Endothelial cell (in vitro differentiated cells): ENCODE measurements around the gene APBB3. TPM values are rescaled to one million over a fixed set of nuclear protein-coding genes. Genes with fewer than 3 reads are reported as not detected.
A peak's percentile ranks its signal among the peaks of the same experiment; 100 is the strongest.

Source experiments
- DNase-seq: peaks from one replicate; pipeline ENCODE4 v3.0.0; 2021; ENCODE audit warnings: low spot score
- H3K27ac Mint-ChIP-seq: one replicate; pipeline ENCODE4 v1.8.0; 2021; ENCODE audit warnings: mixed read lengths, inconsistent platforms; ENCODE audit not compliant: unreplicated experiment
- H3K27me3 Mint-ChIP-seq: one replicate; pipeline ENCODE4 v1.8.0; 2021; ENCODE audit warnings: mild to moderate bottlenecking, moderate library complexity, mixed read lengths, inconsistent platforms; ENCODE audit not compliant: unreplicated experiment
- H3K36me3 Mint-ChIP-seq: one replicate; pipeline ENCODE4 v1.8.0; 2021; ENCODE audit warnings: mild to moderate bottlenecking, low read depth, mixed read lengths, inconsistent platforms; ENCODE audit not compliant: unreplicated experiment
- H3K4me1 Mint-ChIP-seq: one replicate; pipeline ENCODE4 v1.8.0; 2021; ENCODE audit warnings: mild to moderate bottlenecking, mixed read lengths, inconsistent platforms; ENCODE audit not compliant: unreplicated experiment
- H3K4me3 Mint-ChIP-seq: one replicate; pipeline ENCODE4 v1.8.0; 2021; ENCODE audit warnings: mild to moderate bottlenecking, mixed read lengths, inconsistent platforms; ENCODE audit not compliant: unreplicated experiment
- H3K9me3 Mint-ChIP-seq: one replicate; pipeline ENCODE4 v1.8.0; 2021; ENCODE audit warnings: mixed read lengths, inconsistent platforms; ENCODE audit not compliant: unreplicated experiment
- CTCF ChIP-seq: fragments of 200-600 bp; sonication (generic); IDR thresholded peaks from one replicate; pipeline ENCODE4 v1.5.0; 2021; ENCODE audit warnings: antibody characterized with exemption; ENCODE audit not compliant: unreplicated experiment
- total RNA-seq: library from RNA; stranded (reverse); fragmentation: NEBNext Ultra II Directional; extraction: Animal tissue kit (Norgen Biotek cat#: 25700); gene quantifications from one replicate; pipeline ENCODE4 v1.2.1, GENCODE V29; 2021; ENCODE audit not compliant: unreplicated experiment

APBB3 gene
- total RNA-seq, 1 donor from 2014 or later, result 24.6 TPM

GRCh38 chr5:140566665-140567064 is 2.3 kb upstream of the APBB3 start:
- Mint-ChIP-seq H3K36me3 (peaks cover 38% of the 10 kb centered on the region), H3K4me3 (peak overlapping the region; percentile 71), H3K9me3 (no peaks in the 10 kb centered on the region), H3K4me1 (peaks cover 23% of the 10 kb centered on the region), H3K27ac (peak overlapping the region; percentile 42), H3K27me3 (peaks cover 36% of the 10 kb centered on the region)
- no peak for TF ChIP-seq CTCF
- DNase-seq, result no peak

GRCh38 chr5:140565780-140566095 is 1.3 kb upstream of the APBB3 start:
- no peak for DNase-seq
- Mint-ChIP-seq H3K27ac (peak overlapping the region; percentile 3), H3K27me3 (peaks cover 39% of the 10 kb centered on the region), H3K9me3 (no peaks in the 10 kb centered on the region), H3K4me1 (peaks cover 23% of the 10 kb centered on the region), H3K36me3 (peaks cover 36% of the 10 kb centered on the region), H3K4me3 (peak overlapping the region; percentile 99)
- no peak for TF ChIP-seq CTCF

- H3K4me3 Mint-ChIP-seq, result peak overlapping the region; percentile 99
- peaks cover 31% of the 10 kb centered on the region for H3K36me3 Mint-ChIP-seq
- no peaks in the 10 kb centered on the region for H3K9me3 Mint-ChIP-seq
- H3K27ac Mint-ChIP-seq, result peak overlapping the region; percentile 84
- TF ChIP-seq CTCF, result no peak
- H3K27me3 Mint-ChIP-seq, result peaks cover 38% of the 10 kb centered on the region
- no peak for DNase-seq
- peaks cover 23% of the 10 kb centered on the region for H3K4me1 Mint-ChIP-seq
Measured at GRCh38 chr5:140565024-140565779, 804 bp upstream of the APBB3 start.

GRCh38 chr5:140563596-140563995 is 802 bp downstream of the APBB3 start:
- TF ChIP-seq CTCF, result no peak
- H3K4me3 Mint-ChIP-seq, result peak overlapping the region; percentile 94
- peaks cover 37% of the 10 kb centered on the region for H3K36me3 Mint-ChIP-seq
- peaks cover 23% of the 10 kb centered on the region for H3K4me1 Mint-ChIP-seq
- no peak for DNase-seq
- H3K27me3 Mint-ChIP-seq, result peaks cover 40% of the 10 kb centered on the region
- H3K27ac Mint-ChIP-seq, result no peak overlapping the region
- no peaks in the 10 kb centered on the region for H3K9me3 Mint-ChIP-seq

GRCh38 chr5:140561753-140562523 is 2.5 kb downstream of the APBB3 start:
- Mint-ChIP-seq H3K4me3 (peak overlapping the region; percentile 87), H3K9me3 (no peaks in the 10 kb centered on the region)
- no peak for TF ChIP-seq CTCF

More at GRCh38 chr5:140561753-140562523, 2.5 kb downstream of the APBB3 start:
- Mint-ChIP-seq H3K27ac (no peak overlapping the region), H3K36me3 (peaks cover 31% of the 10 kb centered on the region), H3K27me3 (peaks cover 42% of the 10 kb centered on the region), H3K4me1 (peaks cover 28% of the 10 kb centered on the region)
- no peak for DNase-seq
